ENCODE measurements around the gene NAV3. TPM values are rescaled to one million over a fixed set of nuclear protein-coding genes. Genes with fewer than 3 reads are reported as not detected.

The NAV3 gene
- total RNA-seq, 2 experiments from 2014 or later = not detected

DNA sequence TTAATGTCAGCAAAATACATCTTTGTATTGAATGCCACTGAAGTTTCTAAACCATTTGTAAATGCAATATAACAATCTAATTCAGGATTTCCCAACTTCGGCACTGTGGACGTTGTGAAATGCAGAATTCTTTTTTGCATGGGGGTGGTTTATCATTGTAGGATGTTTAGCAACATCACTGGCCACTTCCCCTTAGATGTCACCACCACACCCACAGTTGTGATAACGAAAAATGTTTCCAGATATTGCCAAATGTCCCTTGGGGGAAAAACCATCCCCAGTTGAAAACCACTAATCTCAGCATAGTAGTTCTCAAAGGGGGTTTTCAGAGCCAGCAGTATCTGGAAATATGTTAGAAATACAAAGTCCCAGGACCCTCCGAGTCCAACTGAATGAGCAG, 203.3 kb downstream of the NAV3 start:
- Mint-ChIP-seq H3K9me3 (peaks cover 3% of the 10 kb centered on the region), H3K27me3 (no peaks in the 10 kb centered on the region), H3K36me3 (ENCODE audit: low read depth) (no peaks in the 10 kb centered on the region), H3K4me1 (no peaks in the 10 kb centered on the region), H3K27ac (no peak overlapping the region), H3K4me3 (no peak overlapping the region)
- ChIA-PET CTCF (no interaction called here), POLR2A (no interaction called here)
- DNase-seq = no peak

DNA sequence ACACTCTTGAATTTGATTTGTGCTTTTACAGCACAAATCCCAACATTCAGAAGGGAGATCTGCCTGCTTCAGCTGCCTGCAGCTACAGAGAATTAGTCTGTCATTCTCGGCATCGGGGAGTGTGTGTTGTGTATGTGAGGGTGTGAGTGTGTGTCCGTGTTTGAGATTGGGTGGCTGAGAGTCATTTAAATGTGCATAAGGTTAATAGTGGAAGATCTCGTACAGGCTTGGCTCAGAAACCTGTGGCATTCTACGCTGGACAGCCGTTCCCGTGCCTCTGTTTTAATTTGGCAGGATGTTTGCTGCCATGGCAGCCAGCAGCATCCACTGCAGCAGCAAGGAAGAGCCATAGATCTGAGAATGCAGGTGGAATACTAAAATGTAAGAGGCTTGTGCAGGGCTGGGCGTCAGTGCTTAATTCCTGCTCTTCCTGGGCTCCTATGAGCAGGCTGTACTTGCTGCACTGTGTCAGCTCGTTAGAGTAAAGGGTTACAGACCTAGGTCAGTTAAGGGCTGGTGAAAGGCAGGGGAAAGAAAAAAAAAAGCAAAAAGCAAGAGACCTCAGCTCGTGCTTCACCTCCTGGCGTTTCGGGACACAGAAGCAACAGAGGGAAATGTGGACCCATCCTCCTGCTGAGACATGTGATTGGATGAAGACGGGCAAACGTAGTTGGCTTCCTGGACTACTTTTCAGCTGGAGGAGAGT, 205.4 kb downstream of the NAV3 start:
- H3K4me3 Mint-ChIP-seq = no peak overlapping the region
- H3K27ac Mint-ChIP-seq = no peak overlapping the region
- POLR2A ChIA-PET = no interaction called here
- H3K27me3 Mint-ChIP-seq = no peaks in the 10 kb centered on the region
- no peaks in the 10 kb centered on the region for H3K36me3 Mint-ChIP-seq (ENCODE audit: low read depth)
- H3K9me3 Mint-ChIP-seq = peaks cover 3% of the 10 kb centered on the region
- CTCF ChIA-PET = no interaction called here
- no peaks in the 10 kb centered on the region for H3K4me1 Mint-ChIP-seq
- no peak for DNase-seq

DNA sequence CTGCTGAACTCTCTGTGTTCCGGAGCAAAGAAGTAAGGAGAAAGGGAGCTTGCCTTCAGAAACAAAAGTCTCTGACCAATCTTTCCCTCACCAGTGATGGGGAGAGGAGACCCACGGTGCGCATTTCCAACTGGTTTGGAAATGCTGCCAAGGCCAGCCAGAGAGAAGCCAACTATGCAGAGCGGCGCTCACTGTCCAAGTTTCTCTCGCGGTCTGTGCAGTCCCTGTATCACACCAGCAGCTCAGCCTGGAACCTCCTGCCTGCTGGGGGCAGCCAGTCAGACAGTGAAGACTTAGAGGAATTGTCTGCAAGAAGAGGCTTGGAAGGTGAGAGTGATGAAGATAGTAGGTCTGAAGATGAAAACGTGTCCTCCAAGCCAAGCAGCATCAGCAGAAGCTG, 206.2 kb downstream of the NAV3 start:
- POLR2A ChIA-PET = no interaction called here

DNA sequence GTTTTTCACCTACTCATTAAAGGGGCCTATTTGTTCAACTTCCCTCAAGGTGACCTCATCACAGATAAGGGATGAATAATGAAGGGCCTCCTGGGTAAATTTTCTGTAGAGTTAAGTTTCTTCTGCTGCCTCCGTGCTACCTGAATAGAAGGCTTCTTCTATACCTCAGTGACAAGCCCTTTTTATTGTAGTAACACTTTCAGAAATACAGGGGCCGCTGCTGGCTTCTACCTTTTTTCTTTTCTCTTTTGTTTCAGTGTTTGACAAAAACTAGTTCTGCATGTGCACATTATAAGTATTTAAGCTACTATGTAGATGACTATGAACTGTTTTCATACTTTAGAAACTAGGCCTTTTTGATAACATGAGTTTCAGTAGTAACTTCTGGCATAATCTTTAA, 207.0 kb downstream of the NAV3 start:
- no peaks in the 10 kb centered on the region for H3K9me3 Mint-ChIP-seq
- ChIA-PET POLR2A (no interaction called here), CTCF (no interaction called here)
- no peaks in the 10 kb centered on the region for H3K4me1 Mint-ChIP-seq
- no peaks in the 10 kb centered on the region for H3K27me3 Mint-ChIP-seq
- DNase-seq = no peak
- H3K27ac Mint-ChIP-seq = no peak overlapping the region
- no peak overlapping the region for H3K4me3 Mint-ChIP-seq
- H3K36me3 Mint-ChIP-seq (ENCODE audit: low read depth) = no peaks in the 10 kb centered on the region

More for the DNA sequence above, 206.2 kb downstream of the NAV3 start:
- Mint-ChIP-seq H3K9me3 (no peaks in the 10 kb centered on the region), H3K27me3 (no peaks in the 10 kb centered on the region), H3K4me3 (no peak overlapping the region), H3K36me3 (ENCODE audit: low read depth) (no peaks in the 10 kb centered on the region), H3K4me1 (no peaks in the 10 kb centered on the region), H3K27ac (no peak overlapping the region)
- DNase-seq = no peak
- CTCF ChIA-PET = no interaction called here

DNA sequence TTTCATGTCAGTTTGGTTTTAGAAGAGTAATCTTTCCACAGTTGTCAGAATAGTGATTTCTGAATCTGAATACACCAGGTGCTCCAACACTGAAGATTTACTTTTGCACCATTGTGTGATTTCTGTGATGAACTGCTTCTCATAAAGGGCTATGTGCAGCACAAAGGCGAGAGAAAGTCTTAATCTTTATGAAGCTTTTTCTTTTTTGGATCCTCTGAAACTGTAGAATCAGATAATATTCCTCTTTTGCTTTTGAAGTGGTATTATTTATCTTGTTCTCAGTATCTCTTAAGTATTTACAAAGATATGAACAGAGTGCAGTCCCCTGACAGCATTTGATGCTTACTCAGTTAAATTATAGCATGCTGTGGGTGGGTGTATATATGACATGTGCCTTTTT, 207.8 kb downstream of the NAV3 start:
- no peak for DNase-seq
- Mint-ChIP-seq H3K27me3 (no peaks in the 10 kb centered on the region), H3K4me1 (no peaks in the 10 kb centered on the region), H3K36me3 (ENCODE audit: low read depth) (no peaks in the 10 kb centered on the region), H3K9me3 (peaks cover 2% of the 10 kb centered on the region), H3K27ac (no peak overlapping the region), H3K4me3 (no peak overlapping the region)
- ChIA-PET POLR2A (no interaction called here), CTCF (no interaction called here)

DNA sequence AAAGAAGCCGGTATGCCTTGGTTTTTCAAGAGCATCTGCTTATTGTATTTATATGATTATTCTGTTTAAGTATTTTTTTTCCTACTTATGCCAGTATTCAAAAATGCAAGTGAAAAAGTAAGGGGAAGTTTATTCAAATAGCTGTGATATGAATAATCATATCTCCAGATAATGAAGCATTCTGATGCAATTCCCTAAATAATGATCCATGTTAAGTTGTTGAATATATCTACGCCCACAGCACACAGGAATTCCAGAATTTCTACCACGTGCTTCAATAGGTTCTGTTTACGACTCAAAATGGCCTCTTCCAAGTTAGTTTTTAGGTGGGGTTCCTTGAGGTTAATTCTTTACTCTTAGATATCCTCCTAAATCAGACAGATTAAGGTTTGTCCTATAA, 208.3 kb downstream of the NAV3 start:
- DNase-seq = no peak
- POLR2A ChIA-PET = no interaction called here
- H3K4me1 Mint-ChIP-seq = no peaks in the 10 kb centered on the region
- no peak overlapping the region for H3K27ac Mint-ChIP-seq
- H3K36me3 Mint-ChIP-seq (ENCODE audit: low read depth) = no peaks in the 10 kb centered on the region
- no peak overlapping the region for H3K4me3 Mint-ChIP-seq
- no peaks in the 10 kb centered on the region for H3K27me3 Mint-ChIP-seq
- CTCF ChIA-PET = no interaction called here
- peaks cover 5% of the 10 kb centered on the region for H3K9me3 Mint-ChIP-seq

DNA sequence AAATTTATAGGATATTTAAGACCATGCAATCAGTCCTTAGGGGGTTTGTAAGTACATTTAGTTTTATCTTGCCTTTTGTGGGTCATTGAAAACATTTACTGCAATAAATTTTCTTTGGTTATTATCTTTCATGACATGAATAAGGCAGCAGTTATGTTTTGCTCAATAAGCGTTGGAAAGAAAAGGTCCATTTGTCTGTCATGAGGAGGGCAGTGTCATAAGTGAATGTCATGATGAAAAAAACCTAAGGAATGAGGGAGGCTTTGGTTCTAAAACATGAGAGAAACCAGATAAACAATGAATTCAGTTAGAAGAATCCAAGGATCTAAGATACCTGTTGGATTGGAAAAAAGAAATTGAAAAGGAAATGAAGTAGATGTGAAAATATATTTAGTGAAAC, 209.4 kb downstream of the NAV3 start:
- no peaks in the 10 kb centered on the region for H3K4me1 Mint-ChIP-seq
- no peak overlapping the region for H3K4me3 Mint-ChIP-seq
- ChIA-PET CTCF (no interaction called here), POLR2A (no interaction called here)
- no peak overlapping the region for H3K27ac Mint-ChIP-seq
- H3K27me3 Mint-ChIP-seq = no peaks in the 10 kb centered on the region
- H3K36me3 Mint-ChIP-seq (ENCODE audit: low read depth) = no peaks in the 10 kb centered on the region
- DNase-seq = no peak
- peaks cover 9% of the 10 kb centered on the region for H3K9me3 Mint-ChIP-seq

DNA sequence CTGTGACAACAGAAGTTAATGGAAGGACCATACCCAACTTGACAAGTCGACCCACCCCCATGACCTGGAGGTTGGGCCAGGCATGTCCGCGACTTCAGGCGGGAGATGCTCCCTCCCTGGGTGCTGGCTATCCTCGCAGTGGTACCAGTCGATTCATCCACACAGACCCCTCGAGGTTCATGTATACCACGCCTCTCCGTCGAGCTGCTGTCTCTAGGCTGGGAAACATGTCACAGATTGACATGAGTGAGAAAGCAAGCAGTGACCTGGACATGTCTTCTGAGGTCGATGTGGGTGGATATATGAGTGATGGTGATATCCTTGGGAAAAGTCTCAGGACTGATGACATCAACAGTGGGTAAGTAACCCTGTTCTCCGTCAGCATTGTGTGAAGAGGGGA, 220.1 kb downstream of the NAV3 start:
- ChIA-PET POLR2A (no interaction called here), CTCF (interaction anchor here (0.6 kb wide), 1 partner anchor 48 kb away, joined by 3 read pairs; no protein-coding TSS in a partner anchor)
- no peak overlapping the region for H3K4me3 Mint-ChIP-seq
- no peak for DNase-seq
- no peaks in the 10 kb centered on the region for H3K36me3 Mint-ChIP-seq (ENCODE audit: low read depth)
- H3K27me3 Mint-ChIP-seq = no peaks in the 10 kb centered on the region
- no peaks in the 10 kb centered on the region for H3K4me1 Mint-ChIP-seq
- no peak overlapping the region for H3K27ac Mint-ChIP-seq
- H3K9me3 Mint-ChIP-seq = peaks cover 17% of the 10 kb centered on the region

DNA sequence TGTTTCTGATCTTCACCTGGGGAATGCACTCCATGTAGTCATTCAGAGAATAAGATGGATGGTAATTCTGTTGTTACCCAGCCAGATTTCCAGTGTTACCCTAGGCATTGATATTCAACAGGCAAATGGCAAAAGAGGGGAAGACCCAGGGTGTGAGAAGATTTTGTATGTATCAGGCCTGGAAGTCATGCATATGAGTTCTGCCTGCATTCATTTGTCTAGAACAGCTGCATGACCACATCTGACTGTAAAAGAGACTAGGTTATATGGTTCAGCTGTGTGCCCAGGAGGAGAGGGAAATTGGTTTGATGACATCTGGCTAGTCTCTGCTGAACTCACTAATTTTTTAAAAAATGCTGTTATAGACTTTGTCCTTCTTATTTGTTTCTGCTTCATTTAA, 224.9 kb downstream of the NAV3 start:
- Mint-ChIP-seq H3K4me3 (no peak overlapping the region), H3K36me3 (ENCODE audit: low read depth) (no peaks in the 10 kb centered on the region), H3K27me3 (no peaks in the 10 kb centered on the region), H3K27ac (no peak overlapping the region), H3K4me1 (no peaks in the 10 kb centered on the region), H3K9me3 (peaks cover 5% of the 10 kb centered on the region)
- ChIA-PET CTCF (no interaction called here), POLR2A (no interaction called here)
- no peak for DNase-seq

DNA sequence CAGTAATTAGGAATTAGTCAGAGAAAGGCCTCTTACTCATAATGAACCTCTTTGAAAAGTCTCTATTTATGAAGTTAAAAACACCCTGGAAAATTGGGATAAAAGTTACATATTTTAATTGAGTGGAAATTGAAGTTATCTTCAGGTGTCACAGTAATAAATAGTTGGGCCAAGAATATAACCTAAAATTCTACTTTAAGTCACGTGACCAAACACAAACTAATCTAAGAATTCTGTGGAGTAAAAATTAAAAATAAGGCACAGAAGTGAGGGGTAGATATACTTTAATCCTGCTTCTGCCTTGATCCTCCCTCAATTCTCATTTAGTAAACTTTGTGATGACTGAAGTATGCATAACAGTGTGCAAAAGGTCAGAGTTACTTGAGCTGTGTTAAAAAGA, 226.4 kb downstream of the NAV3 start:
- no peak for DNase-seq
- no peak overlapping the region for H3K27ac Mint-ChIP-seq
- ChIA-PET POLR2A (no interaction called here), CTCF (no interaction called here)
- H3K27me3 Mint-ChIP-seq = no peaks in the 10 kb centered on the region
- H3K36me3 Mint-ChIP-seq (ENCODE audit: low read depth) = no peaks in the 10 kb centered on the region
- peaks cover 5% of the 10 kb centered on the region for H3K9me3 Mint-ChIP-seq
- no peak overlapping the region for H3K4me3 Mint-ChIP-seq
- H3K4me1 Mint-ChIP-seq = no peaks in the 10 kb centered on the region

DNA sequence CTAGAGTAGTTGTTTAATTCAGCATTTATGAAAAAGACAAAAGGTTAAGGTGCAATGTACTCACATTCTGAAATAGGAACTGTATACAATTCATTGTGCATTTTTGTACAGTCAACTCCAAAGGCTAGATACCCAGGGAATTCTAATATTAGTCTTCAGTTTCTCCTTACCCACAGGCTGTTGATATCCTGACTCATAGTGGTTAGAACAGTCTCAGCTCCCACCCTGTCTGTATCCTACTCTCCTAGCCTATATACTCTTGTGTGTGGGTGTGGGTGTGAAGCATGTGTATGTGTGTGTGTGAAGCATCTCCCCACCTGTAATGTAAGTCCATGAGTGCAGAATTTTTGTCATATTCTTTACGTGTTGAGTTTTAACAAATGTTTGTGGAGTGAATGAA, 229.5 kb downstream of the NAV3 start:
- CTCF ChIA-PET = no interaction called here
- H3K4me1 Mint-ChIP-seq = no peaks in the 10 kb centered on the region
- H3K9me3 Mint-ChIP-seq = no peaks in the 10 kb centered on the region
- DNase-seq = no peak
- no peaks in the 10 kb centered on the region for H3K27me3 Mint-ChIP-seq
- H3K4me3 Mint-ChIP-seq = no peak overlapping the region
- POLR2A ChIA-PET = no interaction called here
- no peak overlapping the region for H3K27ac Mint-ChIP-seq
- no peaks in the 10 kb centered on the region for H3K36me3 Mint-ChIP-seq (ENCODE audit: low read depth)

DNA sequence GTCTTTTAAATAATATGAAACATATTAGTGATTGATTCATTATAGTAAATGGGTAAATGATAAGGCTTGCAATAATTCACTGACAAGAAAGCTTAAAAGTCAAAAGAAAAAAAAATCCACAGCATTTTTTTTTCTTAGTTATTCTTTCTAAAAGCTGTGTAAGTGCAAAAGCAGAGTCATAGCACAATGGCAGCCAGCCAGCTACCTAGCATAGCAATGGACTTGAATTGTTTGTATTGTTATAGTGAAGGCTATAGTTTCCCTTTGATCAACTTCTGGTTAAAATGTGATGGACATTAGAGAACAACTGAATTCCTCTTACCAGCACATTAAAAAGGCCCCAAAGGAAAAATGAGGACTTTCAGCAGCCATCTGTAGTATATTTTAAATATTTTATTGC, 232.1 kb downstream of the NAV3 start:
- no peaks in the 10 kb centered on the region for H3K9me3 Mint-ChIP-seq
- no peaks in the 10 kb centered on the region for H3K4me1 Mint-ChIP-seq
- no peak for DNase-seq
- no peaks in the 10 kb centered on the region for H3K27me3 Mint-ChIP-seq
- POLR2A ChIA-PET = no interaction called here
- no peak overlapping the region for H3K4me3 Mint-ChIP-seq
- no peak overlapping the region for H3K27ac Mint-ChIP-seq
- H3K36me3 Mint-ChIP-seq (ENCODE audit: low read depth) = no peaks in the 10 kb centered on the region
- CTCF ChIA-PET = no interaction called here

DNA sequence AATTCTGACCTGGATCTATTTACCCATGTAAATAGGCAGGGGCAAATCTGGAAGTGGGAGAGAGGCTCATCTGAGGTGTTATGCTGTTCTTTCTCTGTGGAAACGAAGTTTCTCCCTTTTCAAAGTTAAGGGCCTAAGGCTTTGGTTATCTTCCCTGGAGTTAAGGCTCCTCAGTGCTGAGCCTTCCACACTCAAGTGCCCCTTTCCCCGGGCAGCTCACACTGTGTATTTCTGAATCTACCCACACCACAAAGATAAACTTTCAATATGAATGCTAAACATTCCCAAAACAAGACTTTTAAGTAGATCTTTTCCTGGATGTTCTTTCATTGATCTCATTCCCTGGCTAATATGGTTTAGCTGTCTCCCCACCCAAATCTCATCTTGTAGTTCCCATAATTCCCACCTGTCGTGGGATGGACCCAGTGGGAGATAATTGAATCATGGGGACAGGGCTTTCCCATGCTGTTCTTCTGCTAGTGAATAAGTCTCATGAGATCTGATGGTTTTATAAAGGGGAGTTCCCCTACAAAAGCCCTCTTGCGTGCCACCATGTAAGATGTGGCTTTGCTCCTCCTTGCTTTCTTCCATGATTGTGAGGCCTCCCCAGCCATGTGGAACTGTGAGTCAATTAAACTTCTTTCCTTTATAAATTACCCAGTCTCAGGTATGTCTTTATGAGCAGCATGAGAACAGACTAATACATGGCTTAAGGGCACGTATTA, 251.1 kb downstream of the NAV3 start:
- CTCF ChIA-PET = no interaction called here
- no peaks in the 10 kb centered on the region for H3K4me1 Mint-ChIP-seq

DNA sequence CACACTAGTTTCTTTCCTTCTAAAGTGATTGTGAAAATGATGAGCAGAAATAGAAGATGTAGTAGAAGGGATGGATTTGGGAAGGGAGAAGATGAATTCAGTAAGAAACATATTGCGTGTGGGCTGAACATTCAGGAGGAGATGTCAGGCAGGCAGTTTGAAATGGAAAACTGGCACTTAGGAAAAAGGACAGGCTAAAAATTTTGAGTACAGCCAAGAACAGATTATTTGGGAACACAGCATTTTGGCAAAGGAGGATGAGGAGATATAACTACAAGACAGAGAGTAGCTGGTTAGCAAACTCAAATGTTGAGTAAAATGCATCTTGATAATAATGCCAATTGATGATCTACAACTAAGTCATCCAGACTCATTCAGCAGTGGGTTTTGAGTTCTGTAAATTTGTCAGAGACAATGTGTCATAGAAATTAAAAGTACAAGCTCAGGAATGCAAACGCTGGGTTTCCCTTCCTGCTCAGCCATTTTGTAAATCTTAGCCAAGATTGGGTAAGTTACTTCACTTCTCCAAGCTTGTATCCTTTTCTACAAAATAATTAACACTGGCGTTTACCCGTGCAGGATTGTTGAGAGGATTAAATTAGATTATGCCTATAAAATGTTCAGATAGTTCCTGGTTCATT, 255.0 kb downstream of the NAV3 start:
- H3K27ac Mint-ChIP-seq = no peak overlapping the region
- no peak overlapping the region for H3K4me3 Mint-ChIP-seq
- H3K36me3 Mint-ChIP-seq (ENCODE audit: low read depth) = no peaks in the 10 kb centered on the region
- CTCF ChIA-PET = no interaction called here
- H3K9me3 Mint-ChIP-seq = peaks cover 3% of the 10 kb centered on the region
- POLR2A ChIA-PET = no interaction called here
- no peaks in the 10 kb centered on the region for H3K4me1 Mint-ChIP-seq
- no peak for DNase-seq
- no peaks in the 10 kb centered on the region for H3K27me3 Mint-ChIP-seq

More for the DNA sequence above, 251.1 kb downstream of the NAV3 start:
- H3K27me3 Mint-ChIP-seq = no peaks in the 10 kb centered on the region
- no peak overlapping the region for H3K27ac Mint-ChIP-seq
- POLR2A ChIA-PET = no interaction called here
- H3K4me3 Mint-ChIP-seq = no peak overlapping the region
- DNase-seq = no peak
- peaks cover 8% of the 10 kb centered on the region for H3K9me3 Mint-ChIP-seq
- H3K36me3 Mint-ChIP-seq (ENCODE audit: low read depth) = no peaks in the 10 kb centered on the region

Data from activated CD4-positive, alpha-beta memory T cell treated with anti-CD3 and anti-CD28 coated beads, Interleukin-2, amount 10 ng/mL, durations not matched to agents 7 days and 5 days (primary cell).